ENCODE measurements around the gene NUDC.

- TF ChIP-seq CTCF (IDR thresholded peaks at IDR 0.05; ENCODE audit: insufficient read depth, low read depth, low read length), result no peak
- TF ChIP-seq EZH2 (IDR thresholded peaks at IDR 0.05; ENCODE audit: insufficient read depth, low read length), result no peak
Measured at GRCh38 chr1:26922431-26922729, 837 bp downstream of the NUDC start.
